GM12875 (cell line): Measurements from ENCODE around the gene CABP4.
A peak's percentile ranks its signal among the peaks of the same experiment; 100 is the strongest.

Source experiments
- H3K4me3 ChIP-seq: one replicate; pipeline ENCODE4 v1.5.1; 2011; ENCODE audit warnings: low read depth, low read length, control low read depth
- CTCF ChIP-seq: IDR thresholded peaks from 2 replicates; pipeline ENCODE4 v1.5.1; 2011; ENCODE audit warnings: low read depth, mild to moderate bottlenecking, control low read depth, inconsistent platforms, low read length, moderate library complexity, borderline replicate concordance; ENCODE audit not compliant: insufficient read depth

CABP4 gene

GRCh38 chr11:67437809-67438157 lies 17.4 kb upstream of the CABP4 start:
- H3K4me3 ChIP-seq, result peak overlapping the region; percentile 95
- TF ChIP-seq CTCF, result no peak

DNA sequence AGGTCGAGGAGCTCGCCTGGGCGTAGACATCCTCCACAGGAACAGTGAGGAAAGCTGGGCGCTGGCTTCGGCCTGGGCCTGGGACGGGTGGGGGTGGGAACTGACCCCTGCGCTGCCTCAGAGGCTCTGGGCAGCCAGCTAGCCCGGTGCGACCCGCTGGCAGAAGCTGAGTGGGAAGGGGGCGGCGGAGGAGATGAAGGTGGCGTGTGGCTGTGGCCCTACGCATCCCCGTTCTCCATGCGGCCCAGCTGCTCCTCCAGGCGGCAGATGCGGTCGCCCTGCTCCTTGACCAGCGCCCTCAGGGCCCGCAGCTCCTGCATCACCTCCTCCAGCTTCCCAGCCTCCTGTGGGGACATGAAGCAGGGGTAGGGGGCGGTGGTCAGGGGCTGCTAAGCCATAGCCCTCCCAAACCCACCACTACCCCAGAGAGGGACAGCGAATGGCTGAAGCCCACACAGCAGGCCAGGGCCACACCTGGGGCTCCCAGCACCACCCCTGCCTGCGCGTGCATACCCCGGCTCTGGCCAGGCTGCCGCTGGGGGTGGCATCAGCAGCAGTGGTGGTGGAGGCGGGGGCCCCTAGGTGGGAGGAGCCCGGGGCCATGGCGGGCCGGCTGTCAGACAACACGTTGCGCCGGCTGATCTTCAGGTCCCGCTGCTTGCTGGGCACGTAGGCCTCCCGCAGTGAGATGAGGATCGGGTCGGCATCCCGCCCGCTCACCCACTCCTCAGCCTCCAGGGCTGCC lies 16.8 kb upstream of the CABP4 start:
- TF ChIP-seq CTCF, result no peak
- peak overlapping the region; percentile 95 for H3K4me3 ChIP-seq

DNA sequence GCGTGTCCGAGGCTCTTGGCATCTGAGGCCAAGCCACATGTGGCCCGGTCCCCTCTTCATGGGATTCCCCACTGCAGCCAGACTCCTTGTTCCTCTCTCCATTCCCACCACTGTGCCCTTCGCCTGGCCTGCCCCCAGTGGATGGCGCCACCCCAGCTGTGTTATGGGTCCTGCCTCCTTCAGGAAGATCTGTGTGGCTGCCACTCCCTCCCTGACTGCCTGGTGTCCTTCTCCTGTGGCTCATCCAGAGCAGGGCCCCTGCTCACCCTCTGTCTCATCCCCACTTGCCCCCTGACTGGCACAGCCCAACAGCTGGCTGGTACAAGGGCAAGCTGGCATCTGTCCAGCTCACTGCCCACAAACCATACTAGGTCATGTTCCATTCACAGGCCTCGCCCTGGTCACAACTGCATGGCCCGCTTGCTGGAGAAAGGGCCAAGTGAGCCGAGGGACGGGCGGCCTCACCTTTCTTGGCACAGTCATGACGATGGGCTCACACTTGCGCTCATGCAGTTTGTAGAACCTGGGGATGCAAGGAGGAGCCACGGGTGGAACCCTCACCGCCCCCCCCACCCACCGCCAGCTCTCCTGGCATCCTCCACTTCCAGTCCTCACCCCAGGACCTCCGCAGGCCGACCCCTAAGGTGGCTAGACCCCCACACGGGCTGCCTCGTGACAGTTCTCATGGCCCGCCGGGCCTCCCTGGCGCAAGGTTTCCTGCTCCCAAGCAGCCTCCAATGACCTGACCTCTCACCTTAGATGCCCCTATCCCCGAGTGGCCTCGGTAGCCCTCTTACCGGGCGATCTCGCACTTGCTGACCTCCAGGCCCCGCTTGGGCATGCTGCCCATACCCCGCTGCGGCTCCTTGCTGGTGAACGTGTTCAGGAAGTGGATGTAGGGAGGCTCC lies 15.6 kb upstream of the CABP4 start:
- peak; percentile 25; the same call in 1 of the 2 replicates for TF ChIP-seq CTCF
- peak overlapping the region; percentile 95 for H3K4me3 ChIP-seq

GRCh38 chr11:67440229-67441097 lies 14.7 kb upstream of the CABP4 start:
- H3K4me3 ChIP-seq, result no peak overlapping the region
- TF ChIP-seq CTCF, result no peak

- no peak for TF ChIP-seq CTCF
- H3K4me3 ChIP-seq, result no peak overlapping the region
Measured at GRCh38 chr11:67441098-67441563, 14.0 kb upstream of the CABP4 start.

DNA sequence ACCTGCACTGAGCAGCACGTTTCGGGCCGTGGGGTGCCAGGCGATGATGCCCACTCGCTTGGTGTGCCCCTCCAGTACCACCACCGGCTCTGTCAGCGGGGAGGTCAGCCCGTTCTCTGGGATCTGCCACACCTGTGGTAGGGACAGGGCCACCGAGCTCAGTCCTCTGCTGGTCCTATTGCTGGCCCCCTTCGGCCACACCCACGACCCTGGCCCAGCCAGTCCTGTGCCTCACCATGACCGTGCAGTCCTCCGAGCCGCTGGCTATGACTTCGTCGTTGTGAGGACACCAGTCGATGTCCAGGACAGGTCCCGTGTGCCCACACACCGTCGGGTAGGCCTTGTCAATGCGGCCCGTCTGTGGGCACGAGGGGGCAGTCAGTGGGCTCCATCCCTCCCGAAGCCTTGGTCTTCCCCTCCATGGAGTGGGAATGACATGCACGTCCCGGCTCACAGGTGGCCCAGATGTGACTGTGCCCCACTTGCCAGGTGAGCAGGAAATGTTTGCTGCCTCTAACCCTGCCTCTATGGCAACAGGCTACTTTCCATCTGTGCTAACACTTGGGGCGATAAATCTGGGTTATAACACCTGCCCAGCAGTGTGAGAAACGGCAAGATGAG lies 13.3 kb upstream of the CABP4 start:
- no peak overlapping the region for H3K4me3 ChIP-seq
- no peak for TF ChIP-seq CTCF
